NCI-H1930 (cell line): ENCODE data around the gene RNF220.
"Not testable (repeated sequence)": the region's sequence is repeated elsewhere in the genome, so short reads cannot be mapped to it uniquely, and the experiment has no call there.

Experiments
- DNase-seq, 2 experiments: peaks; one replicate each; lab custom pipeline; 2025; lab: John Stamatoyannopoulos, UW

RNF220 gene

DNA sequence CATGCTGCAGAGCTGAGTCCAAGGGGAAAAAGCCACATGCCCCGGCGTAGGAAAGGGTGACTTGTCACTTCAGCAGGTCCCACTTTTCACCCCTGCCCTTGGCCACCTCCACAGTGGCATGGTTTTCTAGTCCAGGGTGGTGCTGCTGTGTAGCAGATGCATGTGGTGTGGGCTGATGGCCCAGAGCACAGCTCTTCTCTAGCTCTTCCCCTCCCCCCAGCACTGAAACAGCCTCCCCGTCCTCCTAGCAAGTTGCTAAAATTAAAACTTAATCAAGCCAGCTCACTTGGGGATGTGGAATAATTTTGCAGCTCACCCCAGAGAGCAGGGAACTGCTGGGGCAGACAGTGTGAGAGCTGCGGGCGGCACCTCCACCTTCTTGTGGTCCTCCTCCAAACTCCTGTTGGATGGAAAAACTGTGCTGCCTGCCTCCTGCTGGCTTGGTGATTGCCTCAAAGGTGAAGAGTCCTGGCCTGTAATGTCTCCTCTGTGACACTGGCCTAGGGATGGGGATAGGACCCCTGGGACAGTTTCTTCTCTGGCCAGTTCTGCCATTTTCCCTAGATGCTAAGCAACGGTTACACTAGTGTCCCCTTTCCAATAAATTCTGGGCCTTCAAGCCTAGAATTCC lies 91.6 kb downstream of the RNF220 start:
- DNase-seq = no peak

DNA sequence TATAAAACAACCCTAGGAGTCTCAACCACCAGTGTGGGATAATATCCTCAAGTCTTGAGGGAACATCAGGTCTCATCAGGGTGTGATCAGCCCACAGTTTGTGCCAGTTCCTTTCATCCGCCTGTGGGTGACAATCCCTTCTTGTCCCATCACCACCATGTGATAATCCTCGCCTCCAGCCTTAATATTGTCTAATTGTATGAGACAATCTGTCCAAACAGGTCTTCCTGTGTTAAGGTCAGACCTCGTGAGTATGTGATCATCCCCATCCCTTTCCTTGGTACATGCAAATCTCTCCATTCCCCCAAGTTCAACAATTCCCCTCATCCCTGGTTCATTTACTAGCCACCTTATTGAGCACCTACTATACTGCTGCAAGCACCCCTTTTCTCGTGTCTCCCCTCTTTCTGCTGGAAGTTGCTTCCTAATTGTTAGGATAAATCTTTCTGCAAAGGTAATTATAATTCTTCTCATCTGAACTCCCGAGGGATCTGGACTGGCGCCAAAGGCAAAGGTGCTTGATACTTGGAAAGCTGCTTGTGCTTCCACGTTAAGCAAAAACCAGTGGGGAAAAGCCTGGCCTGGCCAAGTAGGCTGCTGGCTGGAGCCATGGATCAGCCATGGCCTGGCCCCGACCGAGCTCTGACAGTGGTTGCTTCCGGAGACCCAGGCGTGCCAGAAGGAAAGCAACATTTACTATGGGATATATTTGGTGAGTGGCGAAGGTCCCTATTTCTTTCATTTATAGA lies 92.5 kb downstream of the RNF220 start:
- DNase-seq = no peak

DNA sequence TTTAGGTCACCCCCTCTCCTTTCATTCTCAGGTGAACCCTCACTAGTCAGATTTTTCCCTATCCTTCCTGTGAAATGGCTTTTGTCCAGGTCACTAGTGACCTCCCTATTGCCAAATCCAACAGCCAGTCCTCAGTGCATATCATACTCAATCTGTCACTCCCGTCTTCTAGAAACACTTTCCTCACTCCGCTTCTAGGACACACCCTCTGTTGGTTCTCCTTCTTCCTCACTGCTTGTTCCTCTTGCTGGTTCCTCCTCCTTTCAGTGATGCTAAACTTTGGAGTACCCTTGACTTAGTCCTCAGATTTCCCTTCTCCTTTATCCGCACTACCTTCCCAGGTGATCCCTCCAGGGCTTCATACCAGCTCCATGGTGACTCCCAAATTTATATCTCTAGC lies 94.3 kb downstream of the RNF220 start:
- no peak for DNase-seq

DNA sequence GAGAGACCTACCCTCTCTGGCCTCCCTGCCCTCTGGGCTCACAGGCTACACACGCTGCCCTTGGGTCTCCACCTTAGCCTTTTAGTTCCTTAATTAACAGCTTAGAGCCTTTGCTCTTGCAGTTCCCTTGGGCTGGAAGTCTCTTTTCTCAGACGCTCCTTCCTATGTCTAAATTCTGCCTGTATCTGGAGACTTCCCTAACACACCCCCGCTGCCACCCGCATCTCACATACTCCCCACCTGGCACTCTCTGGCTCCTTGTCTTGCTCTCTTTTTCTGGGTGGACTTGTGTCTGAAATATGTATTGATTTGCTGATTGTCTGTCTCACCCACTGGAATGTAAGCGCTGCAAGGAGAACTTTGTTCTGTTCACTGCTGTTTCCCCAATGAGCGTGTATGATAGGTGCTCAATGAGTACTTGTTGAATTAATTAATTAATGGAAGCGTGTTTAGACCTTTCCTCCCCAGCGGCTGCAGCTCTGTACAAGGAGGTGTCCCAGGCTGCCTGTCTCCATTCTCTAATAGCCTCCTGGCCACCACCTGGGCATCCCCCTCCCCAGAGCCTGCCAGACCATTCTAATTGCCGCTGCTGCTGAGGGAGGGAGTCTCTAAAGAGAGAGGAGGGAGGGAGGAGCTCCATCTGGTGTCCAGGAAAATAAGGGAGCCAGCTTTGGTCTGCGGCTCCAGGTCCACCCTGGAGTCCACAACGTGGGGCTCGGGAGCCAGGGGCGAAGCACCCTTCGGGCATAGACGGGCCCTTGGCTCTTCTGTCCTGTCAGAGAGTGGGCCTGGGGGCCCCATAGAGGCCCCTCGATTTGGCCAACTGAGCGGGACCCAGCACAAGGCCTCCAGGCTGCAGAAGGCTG lies 95.4 kb downstream of the RNF220 start:
- no peak for DNase-seq

DNA sequence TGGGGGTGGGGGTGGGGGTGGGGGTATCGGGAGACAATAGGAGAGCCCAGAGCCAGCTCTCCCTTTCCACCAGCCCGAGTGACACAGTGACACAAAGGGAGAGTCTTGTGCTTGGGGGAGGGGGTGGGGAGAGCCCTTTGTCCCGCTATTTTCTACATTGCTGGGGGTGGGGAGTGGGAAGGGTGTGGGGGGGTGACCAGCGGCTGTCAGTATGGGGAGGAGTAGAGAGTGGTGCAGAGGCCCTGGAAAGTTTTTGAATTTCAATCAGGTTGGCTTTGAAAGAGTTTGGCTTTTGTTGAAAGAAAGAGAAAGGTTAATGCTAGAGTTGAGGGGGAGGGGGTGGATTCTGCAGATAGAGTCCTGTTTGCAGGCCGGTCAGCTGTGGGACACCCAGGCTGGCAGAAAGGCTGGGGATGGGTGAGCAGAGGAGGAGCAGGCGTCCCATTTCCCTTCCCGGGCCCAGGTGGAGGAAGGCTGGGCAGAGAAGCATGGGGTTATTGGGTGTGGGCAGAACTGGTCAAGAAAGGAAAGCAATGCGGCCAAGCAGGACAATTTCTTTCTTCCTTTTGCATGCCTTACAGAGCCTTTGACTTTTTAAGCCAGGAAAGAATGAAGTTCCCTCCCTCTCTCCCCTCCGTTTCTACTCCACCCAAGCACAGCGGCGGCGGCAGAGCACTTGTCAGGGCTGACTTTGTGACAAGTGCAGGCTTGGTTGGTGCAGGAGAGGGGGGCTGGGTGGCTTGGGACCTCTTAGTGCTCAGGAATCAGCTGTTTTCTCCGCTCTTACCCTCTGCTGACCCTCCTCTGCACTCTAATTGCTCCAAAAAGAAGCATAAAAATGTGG lies 96.2 kb downstream of the RNF220 start:
- no peak for DNase-seq

DNA sequence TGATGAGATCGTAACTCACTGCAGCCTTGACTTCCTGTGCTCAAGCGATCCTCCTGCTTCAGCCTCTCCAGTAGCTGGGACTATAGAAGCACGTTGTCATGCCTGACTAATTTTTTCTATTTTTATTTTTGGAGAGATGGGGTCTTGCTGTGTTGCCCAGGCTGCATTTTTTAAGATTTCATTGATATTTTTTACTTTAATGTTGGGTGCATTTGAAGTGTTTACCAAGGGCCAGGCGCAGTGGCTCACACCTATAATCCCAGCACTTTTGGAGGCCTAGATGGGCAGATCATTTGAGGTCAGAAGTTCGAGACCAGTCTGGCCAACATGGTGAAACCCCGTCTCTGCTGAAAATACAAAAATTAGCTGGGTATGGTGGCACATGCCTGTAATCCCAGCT lies 97.8 kb downstream of the RNF220 start:
- DNase-seq = not testable (repeated sequence)

DNA sequence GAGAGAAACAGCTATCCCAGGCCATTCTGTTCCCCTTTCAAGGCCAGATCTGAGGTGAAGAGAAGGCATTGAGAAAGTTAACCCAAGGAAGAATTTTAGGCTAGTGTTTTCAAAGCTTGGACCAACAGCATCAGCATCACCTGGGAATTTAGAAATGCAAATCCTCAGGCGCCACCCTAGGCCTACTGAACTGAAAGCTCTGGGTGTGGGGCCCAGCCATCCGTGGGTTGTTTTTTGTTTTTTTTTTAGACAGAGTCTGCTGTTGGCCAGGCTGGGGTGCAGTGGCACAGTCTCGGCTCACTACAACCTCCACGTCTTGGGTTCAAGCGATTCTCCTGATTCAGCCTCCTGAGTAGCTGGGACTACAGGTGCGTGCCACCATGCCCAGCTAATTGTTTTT lies 98.6 kb downstream of the RNF220 start:
- DNase-seq = no peak

DNA sequence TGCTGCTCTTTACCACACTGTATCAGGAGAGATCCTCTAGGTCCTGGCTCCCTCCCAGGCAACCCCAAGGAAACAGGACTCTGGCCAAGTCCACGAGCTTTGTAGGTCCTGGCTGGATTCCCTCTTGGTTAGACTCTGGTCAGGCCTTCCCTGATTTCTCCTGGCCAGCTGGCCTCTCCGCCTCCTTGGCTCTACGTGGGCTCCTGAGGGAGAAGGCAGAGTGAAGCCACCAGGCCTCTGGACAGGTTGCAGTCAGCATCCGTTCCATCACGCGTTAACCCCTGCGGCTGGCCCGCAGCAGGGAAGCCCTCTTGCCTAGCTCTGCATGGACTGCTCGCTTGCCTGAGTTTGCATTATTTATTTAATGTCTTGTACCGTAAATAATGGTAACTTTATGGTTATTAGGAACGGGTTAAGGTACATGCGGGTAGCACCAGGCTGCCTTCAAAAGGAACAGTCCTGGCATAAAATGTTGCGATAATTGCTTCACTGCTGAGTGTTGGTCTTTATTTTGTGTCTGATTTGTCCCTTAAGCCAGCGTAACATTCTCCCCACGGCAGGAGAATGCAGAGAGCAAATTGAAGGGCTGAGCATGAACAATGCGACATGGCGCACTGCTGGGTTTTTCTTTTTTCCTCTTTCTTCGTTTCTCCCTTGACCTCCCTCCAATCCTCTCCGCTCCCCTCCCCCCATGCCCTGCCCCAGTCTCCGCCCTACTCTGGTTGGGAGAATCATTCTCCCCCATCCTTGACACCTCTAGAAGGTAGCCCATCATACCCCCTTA lies 100.3 kb downstream of the RNF220 start:
- DNase-seq = no peak

DNA sequence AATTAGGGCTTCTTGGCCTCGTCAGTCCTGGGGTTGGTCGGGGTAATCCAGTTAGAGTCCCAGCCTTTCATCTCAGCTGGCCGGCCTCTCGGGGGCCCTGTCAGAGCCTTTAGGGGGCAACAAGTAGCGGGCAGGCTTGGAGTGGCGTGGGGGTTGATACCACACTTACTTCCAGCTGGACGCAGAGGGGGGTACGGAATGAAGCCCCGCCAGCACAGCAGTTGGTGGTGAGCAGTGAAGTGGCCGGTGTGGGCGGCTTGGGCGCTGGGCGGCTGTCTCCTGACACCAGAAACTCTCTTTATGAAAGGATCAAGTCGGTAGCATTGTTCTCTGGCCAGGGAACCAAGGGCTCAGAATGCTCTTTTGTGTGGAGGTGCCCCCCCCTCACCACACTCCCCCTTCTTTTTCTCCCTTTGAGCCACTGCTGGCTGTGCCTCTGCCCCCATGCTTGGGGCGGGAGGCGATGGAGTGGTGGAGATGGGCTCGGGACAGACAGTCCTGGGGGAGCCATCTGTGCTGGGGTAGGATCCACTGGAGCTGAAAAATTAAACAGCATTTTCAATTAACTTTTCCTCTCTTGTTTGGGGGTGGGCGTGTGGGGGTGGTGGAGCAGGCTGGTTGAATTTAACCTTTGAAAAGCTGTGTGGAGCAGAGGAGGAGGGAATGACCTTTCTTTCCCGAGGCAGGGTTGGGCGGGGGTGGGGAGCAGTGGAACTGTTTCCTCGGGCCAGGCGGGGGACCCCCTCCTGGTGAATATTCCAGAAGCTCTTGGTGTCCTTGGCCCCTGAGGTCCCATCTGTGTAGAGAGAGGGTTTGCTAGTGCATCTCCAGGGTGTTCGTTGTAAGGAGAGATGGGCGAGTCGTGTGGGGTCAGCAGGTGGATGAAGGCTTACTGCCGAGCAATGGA lies 102.7 kb downstream of the RNF220 start:
- no peak for DNase-seq

DNA sequence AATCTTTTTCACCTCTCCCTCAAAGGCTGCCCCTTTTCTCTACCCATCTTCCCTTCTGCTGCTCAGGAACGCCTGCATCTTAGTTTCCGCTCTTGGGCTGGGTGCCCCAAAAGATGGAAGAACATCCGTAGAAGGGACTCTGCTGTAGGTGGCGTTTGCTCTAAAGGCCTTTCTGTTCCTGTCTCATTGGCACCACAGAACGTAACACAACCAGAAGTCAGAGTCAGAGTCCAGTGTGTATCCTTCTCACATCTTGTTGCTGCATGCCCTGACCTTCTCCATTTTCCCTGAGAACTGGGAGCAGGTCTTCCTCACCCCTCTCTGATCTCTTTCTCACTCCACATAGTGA lies 103.3 kb downstream of the RNF220 start:
- DNase-seq = no peak

DNA sequence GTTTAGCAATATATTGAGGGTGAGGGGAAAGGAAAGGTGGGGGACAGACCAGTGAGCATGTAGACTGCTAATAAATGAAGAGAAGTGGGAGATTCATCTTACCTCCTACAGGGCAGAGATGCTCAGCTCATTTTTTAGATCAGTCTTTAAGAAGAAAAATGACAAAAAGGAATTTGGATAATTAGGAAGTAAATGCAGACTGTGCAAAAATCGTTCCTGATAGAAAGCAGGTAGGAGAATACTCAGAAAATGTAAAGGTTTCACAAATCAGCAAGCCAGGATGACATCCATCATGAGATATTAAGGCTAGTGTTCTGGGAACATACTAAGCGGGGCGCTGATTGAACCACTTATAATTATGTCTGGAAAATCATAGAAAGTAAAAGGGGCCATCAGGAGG lies 106.3 kb downstream of the RNF220 start:
- no peak for DNase-seq

DNA sequence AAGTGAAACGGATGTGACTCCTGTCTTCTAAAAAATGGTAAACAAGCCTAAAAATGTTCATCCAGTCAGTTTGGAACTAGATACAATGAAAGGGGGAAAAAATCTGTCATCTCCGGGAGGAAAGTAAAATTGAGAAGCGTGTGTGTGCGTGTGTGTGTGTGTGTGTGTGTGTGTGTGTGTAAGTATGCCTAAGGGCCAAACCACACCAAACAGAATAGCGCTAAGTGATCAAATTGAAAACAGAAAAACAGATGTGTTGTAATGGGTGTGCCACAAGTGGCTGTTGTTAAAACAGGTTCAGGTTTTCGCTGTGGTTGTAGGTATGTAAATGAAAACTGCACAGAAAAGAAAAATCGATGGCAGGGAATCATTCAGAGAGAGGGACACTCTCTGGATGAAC lies 106.7 kb downstream of the RNF220 start:
- no peak for DNase-seq

DNA sequence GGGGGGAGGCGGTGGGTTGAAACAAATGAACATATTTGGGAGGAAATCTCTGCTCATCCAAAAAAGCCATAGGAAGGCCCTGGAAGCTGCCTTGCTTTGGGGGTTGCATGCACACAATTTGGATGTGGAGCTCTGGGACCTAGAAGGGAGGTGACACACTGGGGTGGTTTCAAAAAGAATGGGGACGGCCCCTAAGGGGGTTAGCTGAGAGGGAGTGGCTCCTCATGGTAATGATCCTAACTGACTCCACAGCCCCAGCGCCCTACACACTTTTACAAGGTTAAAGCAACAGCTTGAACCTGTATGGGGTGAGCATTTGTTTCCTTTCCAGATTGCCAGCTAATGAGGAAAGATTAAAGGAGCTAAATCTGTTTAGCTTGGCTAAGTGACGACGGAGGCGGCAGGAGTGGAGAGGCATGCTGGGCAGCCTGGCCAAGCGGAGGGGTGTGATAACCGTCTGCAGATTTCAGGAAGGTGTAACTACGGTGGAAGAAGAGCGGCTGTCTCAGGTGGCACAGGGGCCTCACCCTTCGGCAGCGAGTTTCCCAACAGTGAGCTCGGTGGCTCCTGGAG lies 107.3 kb downstream of the RNF220 start:
- no peak for DNase-seq

DNA sequence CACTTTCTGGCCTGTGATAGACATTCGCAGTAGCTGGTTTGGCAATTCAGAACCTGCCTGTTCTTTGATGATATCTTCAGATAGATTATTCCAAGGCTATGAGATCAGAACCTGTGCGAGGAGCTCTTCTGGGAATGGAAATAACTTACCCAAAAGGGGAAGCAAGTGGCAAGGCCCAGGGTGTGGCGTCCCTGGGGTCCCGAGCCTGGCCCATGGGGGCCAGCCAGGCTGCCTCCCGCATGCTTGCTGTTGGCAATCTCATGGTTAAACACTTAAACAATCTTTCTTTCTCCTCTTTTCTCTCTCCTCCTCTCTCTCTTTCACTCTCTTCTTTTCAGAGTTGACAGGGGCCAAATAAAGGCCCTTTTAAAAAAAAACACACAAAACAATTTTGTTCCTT lies 108.1 kb downstream of the RNF220 start:
- DNase-seq = no peak

DNA sequence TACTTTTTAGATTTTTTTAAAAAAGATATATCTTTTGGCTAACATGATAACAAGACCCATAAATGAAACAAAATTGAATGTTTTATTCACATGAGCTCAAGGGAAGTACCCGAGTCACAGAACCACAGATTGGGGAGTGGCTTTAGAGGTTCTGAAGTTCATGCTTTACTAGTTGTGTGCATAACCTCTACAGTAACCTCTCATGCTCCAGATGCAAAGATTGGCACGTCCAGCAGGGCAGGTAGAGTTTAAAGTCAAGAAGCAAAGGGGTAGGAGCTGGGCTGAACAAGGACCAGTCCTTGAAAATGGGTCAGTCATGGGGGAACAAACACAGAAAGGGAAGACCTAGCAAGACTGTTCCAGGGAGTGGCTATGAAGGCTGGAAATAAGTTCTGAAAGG lies 109.6 kb downstream of the RNF220 start:
- no peak for DNase-seq

DNA sequence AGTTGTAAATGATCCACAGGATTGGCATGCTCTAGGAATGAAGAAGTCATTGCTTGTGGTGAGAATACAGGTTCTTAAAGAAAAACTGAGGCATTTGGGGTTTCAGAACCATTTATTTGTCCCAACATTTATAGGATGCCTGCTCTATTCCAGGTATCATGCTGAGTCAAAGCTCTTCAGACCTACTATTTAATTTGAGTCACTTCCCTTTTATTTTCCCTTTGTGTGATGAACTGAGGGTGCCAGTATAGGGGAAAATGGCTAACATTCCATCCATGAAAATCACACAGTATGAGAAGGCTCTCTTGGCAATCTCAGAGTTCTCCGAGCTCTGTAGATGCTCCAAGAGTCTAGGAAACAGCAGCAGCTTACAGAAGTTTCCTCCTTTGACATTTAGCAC lies 110.4 kb downstream of the RNF220 start:
- no peak for DNase-seq

DNA sequence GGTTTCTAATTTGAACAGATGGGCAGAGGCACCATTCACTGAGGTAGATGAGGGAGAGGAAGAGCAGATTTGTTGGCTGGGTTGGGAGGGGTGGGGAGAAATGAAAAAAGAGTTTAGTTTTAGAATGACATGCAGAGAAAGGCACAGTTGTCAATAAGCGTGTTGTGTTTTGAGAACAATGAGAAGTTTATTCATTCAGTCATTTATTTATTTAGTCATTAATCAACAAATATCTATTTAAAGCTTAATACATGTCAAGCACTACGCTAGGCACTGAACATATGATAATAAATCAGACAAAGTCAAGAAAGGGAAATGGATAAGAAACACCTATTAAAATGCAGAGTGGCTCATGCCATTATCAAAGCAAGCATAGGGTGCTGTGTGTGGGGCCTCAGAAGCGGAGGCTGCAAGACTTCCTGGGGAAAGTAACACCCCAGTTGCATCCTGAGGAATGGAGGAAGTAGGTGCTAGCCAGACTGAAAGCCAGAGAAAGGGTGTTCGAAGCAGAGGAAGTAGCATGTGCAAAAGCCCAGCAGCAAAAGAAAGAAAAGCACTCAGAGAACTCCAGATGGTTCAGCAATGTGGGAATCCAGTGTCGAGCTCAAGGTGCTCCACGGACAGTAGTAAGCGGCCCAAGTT lies 114.1 kb downstream of the RNF220 start:
- no peak for DNase-seq

DNA sequence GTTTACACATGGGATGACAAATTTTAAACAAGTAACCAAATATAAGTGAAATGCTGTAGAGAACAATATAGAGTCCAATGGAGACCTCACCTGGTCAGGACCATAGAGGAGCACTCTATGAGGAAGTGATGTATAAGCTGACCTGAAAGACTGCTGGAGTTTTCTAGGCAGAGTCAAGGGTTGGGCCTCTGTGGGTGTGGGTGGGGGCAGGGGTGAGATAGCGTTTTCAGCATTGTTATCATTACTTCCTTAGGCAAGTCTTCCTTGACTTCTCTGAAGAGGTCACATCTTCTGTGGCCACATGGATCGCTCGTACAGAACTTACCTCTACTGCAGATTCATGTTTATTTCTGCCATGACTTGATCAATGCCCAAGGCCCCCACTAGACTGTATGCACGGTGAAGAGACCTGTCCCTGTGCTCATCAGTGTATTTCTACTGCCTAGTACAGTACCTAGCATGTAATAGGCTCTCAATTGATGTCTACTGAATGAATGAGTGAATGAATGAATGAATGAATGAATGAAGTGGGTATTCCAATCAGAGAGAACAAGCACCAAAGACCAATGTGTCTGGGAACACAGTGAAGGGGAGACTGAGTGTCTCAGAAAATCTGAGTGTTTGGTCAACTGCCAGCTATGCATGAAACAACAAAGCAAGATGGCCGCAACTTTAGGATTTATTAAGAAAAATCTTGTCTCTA lies 116.5 kb downstream of the RNF220 start:
- DNase-seq = no peak
